ENCODE data around the gene LSM14B. TPM values are rescaled to one million over a fixed set of nuclear protein-coding genes. Genes with fewer than 3 reads are reported as not detected.

Gene LSM14B
- total RNA-seq, 1 donor from 2014 or later: 51.7 TPM

- intact Hi-C loops (cut with DNase I): loop anchor here (5.0 kb wide), 1 partner anchor 144 kb away; no protein-coding TSS in a partner anchor
- no peak for ATAC-seq (ENCODE audit: poor library complexity)
- no peak for DNase-seq
Measured at GRCh38 chr20:62156254-62156556, 33.9 kb downstream of the LSM14B start.

DNA sequence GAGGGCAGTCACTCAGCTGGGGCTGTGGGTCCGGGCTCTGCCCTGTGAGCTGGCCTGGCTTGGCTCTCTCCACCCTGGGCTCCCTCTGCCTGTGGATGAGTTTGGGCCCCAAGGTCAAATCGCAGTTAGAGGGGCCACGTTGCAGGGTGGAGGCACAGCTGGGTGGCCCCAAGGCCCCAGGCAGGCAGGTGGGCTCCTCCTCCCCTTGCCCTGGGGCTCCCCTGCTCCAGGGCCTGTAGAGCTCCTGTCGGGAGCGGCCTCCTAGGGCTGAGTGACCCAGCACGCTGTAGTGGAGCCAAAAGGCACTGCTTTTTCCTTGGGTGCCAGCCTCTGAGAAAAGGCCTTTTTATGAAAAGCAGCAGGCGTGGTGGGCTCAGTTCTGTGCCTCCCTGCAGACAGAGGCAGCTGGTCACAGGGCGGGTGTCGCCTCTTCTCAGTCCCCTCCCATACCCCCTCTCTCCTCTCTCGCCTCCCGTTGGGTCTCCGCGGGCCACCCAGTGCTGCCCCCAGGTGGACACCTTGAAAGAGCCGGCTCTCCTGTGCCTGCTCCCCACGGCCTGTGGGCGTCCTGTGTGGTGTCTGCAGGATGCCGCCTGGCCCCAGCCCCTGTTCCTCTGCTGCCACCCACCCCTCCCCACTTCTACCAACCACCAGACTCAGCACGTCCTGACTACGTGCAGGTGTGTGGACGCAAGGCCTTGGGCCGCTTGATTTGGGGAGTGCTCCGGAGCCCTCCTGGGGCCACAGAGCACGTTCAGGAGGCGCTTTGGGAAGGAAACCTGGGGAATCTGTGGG lies 34.5 kb downstream of the LSM14B start:
- peak; percentile 89 for ATAC-seq (ENCODE audit: poor library complexity)
- intact Hi-C loops (cut with DNase I): loop anchor here (5.0 kb wide), 1 partner anchor 144 kb away; no protein-coding TSS in a partner anchor
- peak; percentile 77 for DNase-seq

DNA sequence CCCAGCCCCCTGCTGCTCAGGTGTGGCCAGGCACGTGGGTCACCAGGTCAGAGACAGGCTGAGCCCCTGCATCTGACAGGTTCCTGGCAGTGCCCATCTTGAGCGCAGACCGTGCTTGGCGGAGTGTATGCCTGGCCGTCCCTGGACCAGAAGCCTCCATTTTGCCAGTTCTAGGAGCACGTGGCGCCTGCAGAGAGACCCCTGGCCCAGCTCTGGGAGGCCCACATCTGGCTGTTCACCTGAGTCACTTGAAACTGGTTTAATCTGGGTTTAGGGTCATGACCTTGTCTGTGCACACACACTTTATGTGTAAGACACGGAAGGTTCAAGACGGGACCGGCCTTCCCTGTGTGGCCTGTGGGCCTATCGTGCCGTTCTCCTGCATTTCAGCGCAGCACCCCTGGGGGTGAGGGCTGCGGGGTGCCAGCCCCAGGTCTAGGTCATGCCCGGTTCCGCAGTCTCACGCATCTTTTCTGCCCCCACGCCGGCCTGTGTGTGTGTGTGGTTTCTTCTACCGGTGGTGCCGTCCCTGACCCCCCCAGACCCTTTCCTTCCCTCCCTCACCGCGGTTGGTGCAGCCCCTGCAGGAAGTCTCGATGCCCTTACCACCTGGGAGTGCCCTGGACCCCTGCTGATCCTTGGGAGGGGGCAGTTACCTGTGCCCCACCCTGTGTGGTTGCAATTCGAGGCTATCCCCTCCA lies 35.3 kb downstream of the LSM14B start:
- DNase-seq: no peak
- intact Hi-C loops (cut with DNase I): loop anchor here (5.0 kb wide), 1 partner anchor 145 kb away; no protein-coding TSS in a partner anchor
- ATAC-seq (ENCODE audit: poor library complexity): no peak

DNA sequence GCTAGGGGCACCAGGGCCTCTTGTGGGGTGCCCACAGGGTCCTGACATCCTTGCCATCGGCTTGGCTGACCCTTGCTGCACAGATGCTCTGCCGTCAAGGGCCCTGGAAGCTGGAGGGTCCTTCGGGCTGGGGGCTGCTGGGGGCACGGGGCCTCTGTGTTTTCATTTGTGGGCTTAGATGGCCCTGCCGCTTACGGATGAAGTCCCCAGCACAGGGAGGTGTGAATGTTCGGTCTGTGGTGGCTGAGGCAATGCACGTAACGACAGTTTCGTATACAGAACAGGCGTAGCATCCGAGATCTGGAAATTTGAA lies 35.8 kb downstream of the LSM14B start:
- intact Hi-C loops (cut with DNase I): loop anchor here (5.0 kb wide), 1 partner anchor 146 kb away; no protein-coding TSS in a partner anchor
- ATAC-seq (ENCODE audit: poor library complexity): no peak
- no peak for DNase-seq

DNA sequence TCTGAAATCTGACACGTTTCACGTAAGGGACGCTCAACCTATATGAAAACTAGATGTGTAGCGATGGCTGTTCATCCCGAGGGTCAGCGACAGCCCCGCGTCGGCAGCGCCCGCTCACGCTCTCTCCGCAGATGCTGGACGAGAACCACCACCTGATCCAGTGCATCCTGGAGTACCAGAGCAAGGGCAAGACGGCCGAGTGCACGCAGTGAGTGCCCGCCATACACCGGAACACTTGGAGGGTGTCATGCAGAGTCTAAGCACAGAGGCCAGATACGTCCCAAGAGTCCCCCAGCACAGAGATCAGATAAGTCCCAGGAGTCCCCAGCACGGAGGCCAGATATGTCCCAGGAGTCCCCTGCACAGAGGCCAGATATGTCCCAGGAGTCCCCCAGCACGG lies 36.3 kb downstream of the LSM14B start:
- DNase-seq (no peak), ATAC-seq (ENCODE audit: poor library complexity) (no peak)
- intact Hi-C loops (cut with DNase I): loop anchor here (5.0 kb wide), 1 partner anchor 146 kb away; no protein-coding TSS in a partner anchor

GRCh38 chr20:62159052-62159451 lies 36.8 kb downstream of the LSM14B start:
- intact Hi-C loops (cut with DNase I): loop anchor here (5.0 kb wide), 1 partner anchor 147 kb away; no protein-coding TSS in a partner anchor
- DNase-seq: no peak
- no peak for ATAC-seq (ENCODE audit: poor library complexity)

GRCh38 chr20:62159839-62160238 lies 37.6 kb downstream of the LSM14B start:
- ATAC-seq (ENCODE audit: poor library complexity) (no peak), DNase-seq (no peak)
- intact Hi-C loops (cut with DNase I): loop anchor here (5.0 kb wide), 1 partner anchor 148 kb away; no protein-coding TSS in a partner anchor

DNA sequence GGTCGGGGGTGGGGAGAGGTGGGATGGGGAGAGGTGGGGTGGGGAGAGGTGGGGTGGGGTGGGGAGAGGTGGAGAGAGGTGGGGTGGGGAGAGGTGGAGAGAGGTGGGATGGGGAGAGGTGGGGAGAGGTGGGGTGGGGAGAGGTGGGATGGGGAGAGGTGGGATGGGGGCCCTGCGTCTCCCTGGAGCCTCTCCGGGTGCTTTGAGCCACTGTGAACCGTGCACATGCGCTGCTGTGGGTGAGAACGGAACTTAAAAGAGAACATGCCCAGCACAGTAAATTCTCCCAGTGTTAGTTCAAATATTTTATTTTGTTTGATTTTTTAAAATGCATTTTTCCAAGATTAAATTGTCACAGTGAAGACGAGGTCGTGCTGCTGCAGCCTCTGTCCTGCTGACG lies 38.0 kb downstream of the LSM14B start:
- no peak for ATAC-seq (ENCODE audit: poor library complexity)
- DNase-seq: no peak
- intact Hi-C loops (cut with DNase I): no loop called here

DNA sequence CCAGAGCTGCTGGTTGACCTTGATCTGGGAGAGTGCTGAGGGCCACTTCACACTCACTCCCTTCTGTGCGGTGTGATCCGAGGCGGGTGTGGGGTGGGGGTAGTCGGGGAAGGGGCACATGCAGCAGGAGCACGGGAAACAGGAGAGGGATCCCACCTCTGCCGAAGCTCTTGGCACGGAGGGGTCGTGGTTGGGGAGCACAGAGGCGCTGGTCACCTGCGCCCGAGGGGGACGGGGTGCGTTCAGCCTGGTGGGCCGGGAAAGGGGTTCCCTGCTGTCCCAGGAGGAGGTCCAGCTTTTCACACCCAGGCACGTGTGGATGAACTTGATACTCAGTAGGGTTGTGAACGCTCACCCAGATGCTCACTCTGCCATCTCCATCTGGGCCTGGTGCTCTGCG lies 38.6 kb downstream of the LSM14B start:
- no peak for DNase-seq
- intact Hi-C loops (cut with DNase I): no loop called here
- no peak for ATAC-seq (ENCODE audit: poor library complexity)

DNA sequence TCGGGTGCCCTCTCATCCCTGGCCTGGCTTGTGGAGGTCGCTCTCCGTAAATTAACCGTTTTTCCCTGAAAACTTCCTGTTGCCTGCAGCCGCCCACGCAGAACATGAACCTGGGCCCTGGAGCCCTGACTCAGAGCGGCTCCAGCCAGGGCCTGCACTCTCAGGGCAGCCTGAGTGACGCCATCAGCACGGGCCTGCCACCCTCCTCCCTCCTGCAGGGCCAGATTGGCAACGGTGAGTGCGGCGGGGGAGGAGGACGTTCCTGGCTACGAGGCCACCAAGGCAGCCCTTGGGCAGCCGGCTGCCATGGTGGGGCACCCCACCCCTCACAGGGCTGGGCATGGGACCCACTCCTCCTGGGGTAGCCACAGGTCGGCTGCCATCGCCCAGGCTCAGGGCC lies 39.1 kb downstream of the LSM14B start:
- DNase-seq: no peak
- no peak for ATAC-seq (ENCODE audit: poor library complexity)
- intact Hi-C loops (cut with DNase I): no loop called here

- ATAC-seq (ENCODE audit: poor library complexity) (no peak), DNase-seq (no peak)
- intact Hi-C loops (cut with DNase I): no loop called here
Measured at GRCh38 chr20:62162765-62163484, 40.6 kb downstream of the LSM14B start.

- ATAC-seq (ENCODE audit: poor library complexity): no peak
- DNase-seq: no peak
Measured at GRCh38 chr20:62163485-62163865, 41.2 kb downstream of the LSM14B start.

DNA sequence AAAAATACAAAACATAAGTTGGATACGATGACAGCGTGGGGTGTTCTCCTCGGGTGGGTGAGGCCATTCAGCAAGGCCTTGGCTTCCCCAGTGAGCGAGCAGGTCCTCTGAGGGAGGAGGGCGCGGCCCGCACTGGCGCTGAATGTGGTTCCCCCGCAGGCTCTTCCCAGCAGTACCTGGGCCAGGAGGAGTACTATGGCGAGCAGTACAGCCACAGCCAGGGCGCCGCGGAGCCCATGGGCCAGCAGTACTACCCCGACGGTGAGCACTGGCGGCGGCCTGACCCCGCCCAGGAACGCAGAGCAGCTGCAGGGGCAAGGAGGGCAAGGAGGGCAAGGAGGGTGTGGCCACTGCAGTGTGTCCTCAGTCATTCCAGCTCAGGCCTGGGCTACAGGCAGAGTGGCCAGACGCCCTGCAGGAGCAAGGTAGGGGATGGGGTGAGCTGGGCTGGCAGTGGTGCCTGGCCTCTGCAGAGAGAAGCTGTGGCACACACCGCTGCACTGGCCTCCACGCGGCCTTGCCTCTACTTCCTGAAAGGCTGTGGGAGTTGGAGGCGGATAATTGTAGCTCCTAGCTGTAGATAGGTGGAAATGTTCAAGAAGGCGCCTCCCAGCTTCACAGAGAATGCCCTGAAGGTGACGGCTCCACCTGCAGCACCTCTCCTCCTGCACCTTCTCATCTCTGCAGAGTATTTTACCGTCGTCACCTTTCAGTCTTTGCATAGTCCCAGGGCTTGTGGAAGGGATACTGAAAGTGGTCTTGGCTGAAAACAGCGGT lies 41.9 kb downstream of the LSM14B start:
- intact Hi-C loops (cut with DNase I): no loop called here
- DNase-seq (no peak), ATAC-seq (ENCODE audit: poor library complexity) (no peak)

More at GRCh38 chr20:62163485-62163865, 41.2 kb downstream of the LSM14B start:
- intact Hi-C loops (cut with DNase I): no loop called here

GRCh38 chr20:62164879-62165761 lies 42.8 kb downstream of the LSM14B start:
- no peak for ATAC-seq (ENCODE audit: poor library complexity)
- intact Hi-C loops (cut with DNase I): no loop called here
- DNase-seq: no peak

- ATAC-seq (ENCODE audit: poor library complexity) (peak; percentile 47), DNase-seq (peak; percentile 64)
- intact Hi-C loops (cut with DNase I): no loop called here
Measured at GRCh38 chr20:62165762-62166399, 43.6 kb downstream of the LSM14B start.

DNA sequence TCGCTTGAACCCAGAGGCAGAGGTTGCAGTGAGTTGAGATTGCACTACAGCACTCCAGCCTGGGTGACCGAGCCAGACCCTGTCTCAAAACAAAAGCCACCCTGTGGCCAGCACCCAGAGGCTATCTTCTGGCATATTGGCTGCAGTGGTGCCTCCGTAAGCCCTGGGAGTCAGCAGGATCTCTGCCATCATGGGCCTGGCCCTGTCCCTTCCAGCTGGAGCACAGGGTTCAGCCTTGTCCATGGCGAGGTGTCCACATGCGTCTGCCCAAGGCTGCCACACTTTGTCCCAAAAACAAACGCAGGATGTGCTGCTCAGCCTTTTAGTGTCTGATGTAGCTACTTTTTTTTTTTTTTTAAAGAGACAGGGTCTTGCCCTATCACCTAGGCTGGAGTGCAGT lies 45.2 kb downstream of the LSM14B start:
- DNase-seq (no peak), ATAC-seq (ENCODE audit: poor library complexity) (no peak)
- intact Hi-C loops (cut with DNase I): no loop called here

GRCh38 chr20:62168061-62168460 lies 45.8 kb downstream of the LSM14B start:
- no peak for ATAC-seq (ENCODE audit: poor library complexity)
- intact Hi-C loops (cut with DNase I): no loop called here
- no peak for DNase-seq
